Astrocyte (in vitro differentiated cells and primary cell): Measurements from ENCODE around the gene UPF2. TPM values are rescaled to one million over a fixed set of nuclear protein-coding genes. Genes with fewer than 3 reads are reported as not detected.

Source experiments
- DNase-seq: peaks from one replicate; pipeline ENCODE4 v3.0.0-alpha.2; 2010; ENCODE audit warnings: low read depth
- FAIRE-seq: peaks from 2 replicates; lab custom pipeline; 2011; peaks lifted over from hg19 to GRCh38; lab: Jason Lieb, UNC
- H2AFZ ChIP-seq: 2 replicates; pipeline ENCODE4 v1.6.0; 2012; ENCODE audit warnings: low read depth, low read length, inconsistent platforms
- H3K27ac ChIP-seq: 2 replicates; pipeline ENCODE4 v1.5.1; 2011; ENCODE audit warnings: low read depth, low read length, inconsistent platforms
- H3K27me3 ChIP-seq: 2 replicates; pipeline ENCODE4 v1.6.0; 2011; ENCODE audit warnings: low read length, inconsistent platforms; ENCODE audit not compliant: insufficient read depth
- H3K36me3 ChIP-seq: 2 replicates; pipeline ENCODE4 v1.5.1; 2011; ENCODE audit warnings: low read length, inconsistent platforms; ENCODE audit not compliant: insufficient read depth
- H3K4me1 ChIP-seq: 2 replicates; pipeline ENCODE4 v1.5.1; 2011; ENCODE audit warnings: low read length, inconsistent platforms; ENCODE audit not compliant: insufficient read depth
- H3K4me2 ChIP-seq: 2 replicates; pipeline ENCODE4 v1.6.0; 2012; ENCODE audit warnings: low read length, inconsistent platforms
- H3K4me3 ChIP-seq: 2 replicates; pipeline ENCODE4 v1.5.1; 2011; ENCODE audit warnings: low read depth, mild to moderate bottlenecking, low read length, inconsistent platforms; ENCODE audit not compliant: insufficient read depth
- H3K79me2 ChIP-seq: 2 replicates; pipeline ENCODE4 v1.6.0; 2012; ENCODE audit warnings: mild to moderate bottlenecking, low read length, inconsistent platforms; ENCODE audit not compliant: insufficient read depth
- H3K9ac ChIP-seq: 2 replicates; pipeline ENCODE4 v1.6.0; 2012; ENCODE audit warnings: mild to moderate bottlenecking, low read length, inconsistent platforms
- H3K9me3 ChIP-seq: 2 replicates; pipeline ENCODE4 v1.5.1; 2012; ENCODE audit warnings: low read depth, mild to moderate bottlenecking, low read length, inconsistent platforms; ENCODE audit not compliant: insufficient read depth
- H4K20me1 ChIP-seq: 2 replicates; pipeline ENCODE4 v1.6.0; 2012; ENCODE audit warnings: low read length, inconsistent platforms; ENCODE audit not compliant: insufficient read depth
- H3K27ac Mint-ChIP-seq: one replicate; pipeline ENCODE4 v1.8.0; 2021; ENCODE audit warnings: mild to moderate bottlenecking, mixed read lengths; ENCODE audit not compliant: unreplicated experiment
- H3K27me3 Mint-ChIP-seq: one replicate; pipeline ENCODE4 v1.8.0; 2021; ENCODE audit warnings: low read depth, mixed read lengths; ENCODE audit not compliant: unreplicated experiment
- H3K36me3 Mint-ChIP-seq: one replicate; pipeline ENCODE4 v1.8.0; 2021; ENCODE audit warnings: low read depth, mixed read lengths; ENCODE audit not compliant: unreplicated experiment
- H3K4me1 Mint-ChIP-seq: one replicate; pipeline ENCODE4 v1.8.0; 2021; ENCODE audit warnings: low read depth, mixed read lengths; ENCODE audit not compliant: unreplicated experiment
- H3K4me3 Mint-ChIP-seq: one replicate; pipeline ENCODE4 v1.8.0; 2021; ENCODE audit warnings: mild to moderate bottlenecking, moderate library complexity, mixed read lengths; ENCODE audit not compliant: unreplicated experiment
- H3K9me3 Mint-ChIP-seq: one replicate; pipeline ENCODE4 v1.8.0; 2021; ENCODE audit warnings: mild to moderate bottlenecking, mixed read lengths; ENCODE audit not compliant: unreplicated experiment
- CTCF ChIP-seq: IDR thresholded peaks from 2 replicates; pipeline ENCODE4 v1.5.1; 2011; ENCODE audit warnings: low read depth, mild to moderate bottlenecking, inconsistent platforms, low read length, moderate library complexity; ENCODE audit not compliant: insufficient read depth
- EZH2 ChIP-seq: IDR thresholded peaks from 2 replicates; pipeline ENCODE4 v1.6.1; 2012; ENCODE audit warnings: mild to moderate bottlenecking, low read length, inconsistent platforms; ENCODE audit not compliant: insufficient read depth
- total RNA-seq: library from RNA; stranded (reverse); gene quantifications from 2 replicates; pipeline ENCODE4 v1.2.1, GENCODE V29; 2021

The UPF2 gene
- total RNA-seq, 1 donor from 2014 or later: 23.2 TPM

DNA sequence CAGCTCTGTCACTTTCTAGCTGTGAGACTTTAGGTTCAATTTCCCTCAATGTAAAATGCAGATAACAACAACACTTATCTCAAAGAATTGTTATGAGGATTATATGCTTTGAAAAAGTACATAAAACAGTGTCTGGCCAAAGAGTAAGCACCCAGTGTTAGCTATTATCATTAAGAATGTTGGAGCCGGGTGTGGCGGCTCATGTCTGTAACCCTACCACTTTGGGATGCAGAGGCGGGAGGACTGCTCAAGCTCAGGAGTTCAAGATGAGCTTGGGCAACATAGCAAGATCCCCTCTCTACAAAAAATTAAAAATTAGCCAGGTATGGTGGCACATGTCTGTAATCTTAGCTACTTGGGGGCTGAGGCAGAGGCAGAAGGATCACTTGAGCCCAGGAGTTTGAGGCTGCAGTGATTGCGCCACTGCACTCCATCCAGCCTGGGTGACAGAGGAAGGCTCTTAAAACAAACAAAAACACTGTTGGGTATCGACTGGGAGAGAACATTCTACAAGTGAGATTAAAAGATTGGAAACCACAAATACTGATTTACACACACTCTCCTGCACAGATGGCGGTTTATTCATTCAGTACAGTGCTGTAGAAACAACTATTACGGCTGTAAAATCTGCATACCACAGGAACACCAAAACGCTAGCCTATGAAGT is 112.2 kb downstream of the UPF2 start:
- no peak for DNase-seq
- Mint-ChIP-seq H3K36me3 (peaks cover 25% of the 10 kb centered on the region), H3K27ac (no peak overlapping the region), H3K27me3 (no peaks in the 10 kb centered on the region), H3K9me3 (no peaks in the 10 kb centered on the region), H3K4me3 (no peak overlapping the region), H3K4me1 (no peaks in the 10 kb centered on the region)
- Histone ChIP-seq H3K9ac (no peak overlapping the region), H4K20me1 (no peaks in the 10 kb centered on the region), H3K4me1 (no peaks in the 10 kb centered on the region), H3K27me3 (no peaks in the 10 kb centered on the region), H3K4me2 (no peak overlapping the region), H3K4me3 (no peak overlapping the region), H3K79me2 (no peaks in the 10 kb centered on the region), H2AFZ (no peak overlapping the region), H3K9me3 (no peaks in the 10 kb centered on the region), H3K36me3 (peaks cover 44% of the 10 kb centered on the region), H3K27ac (no peak overlapping the region)
- no peak for FAIRE-seq
- TF ChIP-seq EZH2 (no peak), CTCF (no peak)

GRCh38 chr10:11927746-11928145 is 114.9 kb downstream of the UPF2 start:
- Mint-ChIP-seq H3K4me1 (no peaks in the 10 kb centered on the region), H3K27ac (no peak overlapping the region), H3K36me3 (peaks cover 25% of the 10 kb centered on the region), H3K27me3 (no peaks in the 10 kb centered on the region), H3K9me3 (no peaks in the 10 kb centered on the region), H3K4me3 (no peak overlapping the region)
- FAIRE-seq (no peak), DNase-seq (no peak)
- TF ChIP-seq EZH2 (no peak), CTCF (no peak)
- Histone ChIP-seq H3K36me3 (peaks cover 44% of the 10 kb centered on the region), H3K27ac (no peak overlapping the region), H3K27me3 (no peaks in the 10 kb centered on the region), H3K4me2 (no peak overlapping the region), H3K4me3 (no peak overlapping the region), H3K9ac (no peak overlapping the region), H3K9me3 (no peaks in the 10 kb centered on the region), H2AFZ (no peak overlapping the region), H3K79me2 (no peaks in the 10 kb centered on the region), H3K4me1 (no peaks in the 10 kb centered on the region), H4K20me1 (no peaks in the 10 kb centered on the region)

GRCh38 chr10:11921800-11922392 is 120.7 kb downstream of the UPF2 start:
- DNase-seq (no peak), FAIRE-seq (no peak)
- no peaks in the 10 kb centered on the region for H3K9me3 ChIP-seq
- Mint-ChIP-seq H3K4me3 (no peak overlapping the region), H3K27ac (no peak overlapping the region), H3K4me1 (peaks cover 2% of the 10 kb centered on the region), H3K36me3 (peaks cover 21% of the 10 kb centered on the region), H3K9me3 (no peaks in the 10 kb centered on the region), H3K27me3 (no peaks in the 10 kb centered on the region)
- no peak overlapping the region for H3K9ac ChIP-seq
- H3K27ac ChIP-seq: no peak overlapping the region
- TF ChIP-seq EZH2 (no peak), CTCF (no peak)
- no peaks in the 10 kb centered on the region for H3K27me3 ChIP-seq
- no peak overlapping the region for H3K4me2 ChIP-seq
- no peaks in the 10 kb centered on the region for H3K79me2 ChIP-seq
- H2AFZ ChIP-seq: no peak overlapping the region
- H3K4me1 ChIP-seq: no peaks in the 10 kb centered on the region
- no peaks in the 10 kb centered on the region for H4K20me1 ChIP-seq
- no peak overlapping the region for H3K4me3 ChIP-seq
- peaks cover 19% of the 10 kb centered on the region for H3K36me3 ChIP-seq
